PC-3 (cell line): ENCODE data around the gene SGPL1. TPM values are rescaled to one million over a fixed set of nuclear protein-coding genes. Genes with fewer than 3 reads are reported as not detected.

Source experiments
- ATAC-seq: fragments of 200-7000 bp; cut with Tn5 transposase; 2 replicates; pipeline ENCODE4 v1.9.1; 2020; ENCODE audit warnings: mild to moderate bottlenecking, moderate library complexity
- BruUV-seq: library from RNA; stranded (reverse); fragments of 400-500 nt; replicated peaks from 2 replicates; lab custom pipeline; 2021; lab: Mats Ljungman, UMichigan
- CTCF ChIA-PET: fragments of 300-600 bp; sonication (Branson Sonifier 250); formaldehyde crosslinking; loops from one replicate; lab custom pipeline; 2022; ENCODE audit warnings: antibody characterized with exemption; lab: Charles Lee
- POLR2A ChIA-PET: fragments of 300-600 bp; sonication (Branson Sonifier 250); formaldehyde crosslinking; loops from one replicate; lab custom pipeline; 2022; ENCODE audit warnings: antibody characterized with exemption; ENCODE audit not compliant: unreplicated experiment; lab: Charles Lee
- DNase-seq: peaks from one replicate; pipeline ENCODE4 v3.0.0-alpha.2; 2015
- H2AFZ ChIP-seq: fragments of 300-600 bp; sonication (generic); 2 replicates; pipeline ENCODE4 v1.6.0; 2016; ENCODE audit warnings: antibody characterized with exemption, low read length
- H3F3A ChIP-seq: fragments of 300-600 bp; sonication (generic); one replicate; pipeline ENCODE4 v1.6.0; 2017; ENCODE audit warnings: antibody characterized with exemption, low read length, control low read depth, mild to moderate bottlenecking; ENCODE audit not compliant: unreplicated experiment
- H3K27ac ChIP-seq: fragments of 300-600 bp; sonication (generic); 2 replicates; pipeline ENCODE4 v1.5.1; 2016; ENCODE audit warnings: mild to moderate bottlenecking, low read length
- H3K27me3 ChIP-seq: fragments of 300-600 bp; sonication (generic); 2 replicates; pipeline ENCODE4 v1.6.1; 2016; ENCODE audit warnings: low read length, mixed read lengths
- H3K36me3 ChIP-seq: fragments of 300-600 bp; sonication (generic); 2 replicates; pipeline ENCODE4 v1.6.1; 2016; ENCODE audit warnings: low read depth, mixed run types, low read length, mixed read lengths
- H3K4me1 ChIP-seq: fragments of 300-600 bp; sonication (generic); 2 replicates; pipeline ENCODE4 v1.5.1; 2016; ENCODE audit warnings: low read length; ENCODE audit not compliant: insufficient read depth
- H3K4me2 ChIP-seq: fragments of 300-600 bp; sonication (generic); 2 replicates; pipeline ENCODE4 v1.6.0; 2016; ENCODE audit warnings: low read length
- H3K4me3 ChIP-seq: fragments of 300-600 bp; sonication (generic); 2 replicates; pipeline ENCODE4 v1.5.1; 2016; ENCODE audit warnings: mild to moderate bottlenecking, low read length, mixed read lengths
- H3K79me2 ChIP-seq: fragments of 300-600 bp; sonication (generic); 2 replicates; pipeline ENCODE4 v1.6.1; 2017; ENCODE audit warnings: low read length, mixed read lengths
- H3K9ac ChIP-seq: fragments of 300-600 bp; sonication (generic); 2 replicates; pipeline ENCODE4 v1.6.0; 2016; ENCODE audit warnings: mild to moderate bottlenecking, low read length
- H3K9me2 ChIP-seq: fragments of 300-600 bp; sonication (generic); replicated peaks from 2 replicates; pipeline ENCODE4 v1.6.1; 2016; ENCODE audit warnings: mixed run types, low read length, mixed read lengths
- H3K9me3 ChIP-seq: fragments of 300-600 bp; sonication (generic); 2 replicates; pipeline ENCODE4 v1.6.1; 2016; ENCODE audit warnings: low read length, mixed read lengths
- H4K20me1 ChIP-seq: fragments of 300-600 bp; sonication (generic); 2 replicates; pipeline ENCODE4 v1.6.1; 2016; ENCODE audit warnings: low read length, mixed read lengths
- CTCF ChIP-seq: fragments of 300-600 bp; sonication (generic); conservative IDR thresholded peaks from 2 replicates; pipeline ENCODE4 v1.5.1; 2017; ENCODE audit warnings: antibody characterized with exemption, low read depth, mild to moderate bottlenecking, low read length
- EZH2 ChIP-seq: fragments of 300-600 bp; sonication (generic); IDR thresholded peaks from one replicate; pipeline ENCODE4 v1.6.1; 2017; ENCODE audit warnings: antibody characterized with exemption, mild to moderate bottlenecking, low read length; ENCODE audit not compliant: unreplicated experiment
- EZH2phosphoT487 ChIP-seq: fragments of 300-600 bp; sonication (generic); IDR thresholded peaks from 2 replicates; pipeline ENCODE4 v1.6.1; 2018; ENCODE audit warnings: mild to moderate bottlenecking, antibody characterized with exemption, low read length, borderline replicate concordance
- intact Hi-C: fragments of 100-400 bp; cut with micrococcal nuclease; formaldehyde crosslinking; loops from 2 replicates; pipeline ENCODE4 v1.9.0; 2023
- total RNA-seq: library from RNA; depleted of rRNA; stranded (reverse); fragments of >200 nt; gene quantifications from 2 replicates; pipeline ENCODE4 v1.2.3, GENCODE V29; 2014

Gene SGPL1
- total RNA-seq, 1 experiment from 2014 or later = 77.6 TPM

- CTCF ChIA-PET = no interaction called here
- no peaks in the 10 kb centered on the region for H3K9me2 ChIP-seq
- no peaks in the 10 kb centered on the region for H3F3A ChIP-seq
- TF ChIP-seq EZH2 (no peak), CTCF (no peak), EZH2phosphoT487 (no peak)
- H4K20me1 ChIP-seq = no peaks in the 10 kb centered on the region
- no peaks in the 10 kb centered on the region for H3K4me1 ChIP-seq
- H3K9ac ChIP-seq = no peak overlapping the region
- no peak overlapping the region for H3K27ac ChIP-seq
- H3K27me3 ChIP-seq = peaks cover 17% of the 10 kb centered on the region
- ATAC-seq (no peak), DNase-seq (no peak)
- no peak overlapping the region for H3K4me3 ChIP-seq
- no peaks in the 10 kb centered on the region for H3K36me3 ChIP-seq
- no TSS peak for BruUV-seq
- intact Hi-C loops = no loop called here
- no peak overlapping the region for H3K4me2 ChIP-seq
- no peak overlapping the region for H2AFZ ChIP-seq
- POLR2A ChIA-PET = no interaction called here
- no peaks in the 10 kb centered on the region for H3K79me2 ChIP-seq
- no peaks in the 10 kb centered on the region for H3K9me3 ChIP-seq
Measured at GRCh38 chr10:70913191-70913892, 97.6 kb downstream of the SGPL1 start.

- POLR2A ChIA-PET = no interaction called here
- no TSS peak for BruUV-seq
- peaks cover 17% of the 10 kb centered on the region for H3K27me3 ChIP-seq
- no peaks in the 10 kb centered on the region for H3K4me1 ChIP-seq
- H3K27ac ChIP-seq = no peak overlapping the region
- H3K79me2 ChIP-seq = no peaks in the 10 kb centered on the region
- H3K9me3 ChIP-seq = no peaks in the 10 kb centered on the region
- CTCF ChIA-PET = no interaction called here
- H4K20me1 ChIP-seq = no peaks in the 10 kb centered on the region
- H3K9me2 ChIP-seq = no peaks in the 10 kb centered on the region
- ATAC-seq = no peak
- H3K36me3 ChIP-seq = no peaks in the 10 kb centered on the region
- no peak overlapping the region for H3K4me2 ChIP-seq
- no peak overlapping the region for H2AFZ ChIP-seq
- TF ChIP-seq EZH2phosphoT487 = no peak
- no peak for TF ChIP-seq CTCF
- TF ChIP-seq EZH2 = no peak
- no peak for DNase-seq
- no peak overlapping the region for H3K9ac ChIP-seq
- intact Hi-C loops = no loop called here
- no peak overlapping the region for H3K4me3 ChIP-seq
- H3F3A ChIP-seq = no peaks in the 10 kb centered on the region
Measured at GRCh38 chr10:70913893-70914240, 98.1 kb downstream of the SGPL1 start.

- BruUV-seq = no TSS peak
- ATAC-seq (no peak), DNase-seq (no peak)
- no peak overlapping the region for H3K27ac ChIP-seq
- peaks cover 17% of the 10 kb centered on the region for H3K27me3 ChIP-seq
- H3F3A ChIP-seq = no peaks in the 10 kb centered on the region
- ChIA-PET POLR2A (no interaction called here), CTCF (no interaction called here)
- intact Hi-C loops = no loop called here
- no peaks in the 10 kb centered on the region for H3K9me3 ChIP-seq
- H2AFZ ChIP-seq = no peak overlapping the region
- TF ChIP-seq EZH2phosphoT487 (no peak), CTCF (no peak), EZH2 (no peak)
- H3K4me2 ChIP-seq = no peak overlapping the region
- H4K20me1 ChIP-seq = no peaks in the 10 kb centered on the region
- no peaks in the 10 kb centered on the region for H3K36me3 ChIP-seq
- no peak overlapping the region for H3K4me3 ChIP-seq
- H3K9me2 ChIP-seq = no peaks in the 10 kb centered on the region
- no peaks in the 10 kb centered on the region for H3K79me2 ChIP-seq
- H3K4me1 ChIP-seq = no peaks in the 10 kb centered on the region
- H3K9ac ChIP-seq = no peak overlapping the region
Measured at GRCh38 chr10:70914316-70914864, 98.6 kb downstream of the SGPL1 start.
